Measurements from ENCODE around the gene MAJIN. TPM values are rescaled to one million over a fixed set of nuclear protein-coding genes. Genes with fewer than 3 reads are reported as not detected.

The MAJIN gene
- total and polyA plus RNA-seq, 9 of the 15 experiments (the other 6 are each of a cell fraction or from before 2014, with no cell fraction given), result 0.17 to 0.83 (median 0.24) TPM; not detected in 2

DNA sequence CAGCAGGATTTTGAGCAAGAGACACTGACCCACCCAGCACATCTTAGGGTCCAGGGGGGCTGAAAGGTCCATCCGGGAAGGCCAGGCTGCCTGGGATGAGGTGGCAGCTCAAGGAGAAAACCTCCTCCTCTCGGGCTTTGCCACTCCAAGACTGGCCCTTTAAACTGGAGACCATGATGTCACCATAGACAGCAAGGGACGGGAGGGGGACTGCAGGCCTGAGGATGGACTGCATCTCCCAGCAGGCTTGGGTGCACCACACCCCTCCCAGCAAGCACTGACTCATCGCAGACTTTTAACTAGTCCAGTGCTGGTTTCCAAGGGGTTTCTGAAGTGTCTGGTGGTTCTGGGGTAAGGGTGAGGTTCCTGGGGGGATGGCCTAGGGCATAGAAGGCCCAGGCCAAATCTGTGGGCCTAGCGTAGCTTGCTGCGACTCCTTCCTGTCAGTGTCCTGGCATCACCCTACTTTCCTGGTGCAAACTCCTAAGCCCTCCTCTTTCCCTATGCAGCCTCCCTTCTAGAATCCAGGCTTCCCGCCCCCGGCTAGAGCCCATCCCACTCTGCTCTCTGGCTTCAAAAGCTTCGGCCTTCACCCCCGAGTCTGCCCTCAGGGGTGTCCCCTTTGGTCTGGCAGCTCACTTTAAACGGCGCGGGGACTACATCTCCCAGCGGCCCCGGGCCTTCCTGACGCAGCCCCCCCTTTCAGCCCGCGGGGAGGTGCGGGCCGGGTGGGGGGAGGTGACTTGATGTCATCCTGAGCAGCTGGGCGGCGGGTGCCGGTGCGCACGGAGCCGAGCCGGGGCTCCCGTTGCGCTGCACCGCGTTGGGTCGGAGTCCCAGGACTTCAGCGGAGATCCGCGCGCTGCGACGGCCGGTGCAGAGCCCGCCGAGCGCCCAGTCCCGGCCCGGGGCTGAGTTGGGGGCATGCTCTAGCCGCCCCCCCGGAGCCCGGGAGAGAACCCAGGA, 47.7 kb downstream of the MAJIN start, which contains the start of gene PPP2R5B (continued):
- TF ChIP-seq ZFPM2 (CRISPR knock-in tag; IDR thresholded peaks at IDR 0.05) (no peak), ZNF124 (CRISPR knock-in tag; IDR thresholded peaks at IDR 0.05) (no peak), ADNP (tag; IDR thresholded peaks at IDR 0.05) (no peak), FIP1L1 (IDR thresholded peaks at IDR 0.05; ENCODE audit: low read depth, low read length, poor library complexity, severe bottlenecking) (peak; percentile 76), GTF2F1 (IDR thresholded peaks at IDR 0.05; ENCODE audit: low read depth, low read length) (no peak), SREBF1 (IDR thresholded peaks at IDR 0.05; ENCODE audit: borderline replicate concordance, low read depth, low read length) (no peak), LEF1 (IDR thresholded peaks at IDR 0.05) (no peak), XRCC3 (IDR thresholded peaks at IDR 0.05) (no peak), CSDE1 (IDR thresholded peaks at IDR 0.05) (no peak), ZNF175 (CRISPR knock-in tag; IDR thresholded peaks at IDR 0.05; ENCODE audit: low read depth) (no peak; the same call in 1 of the 2 replicates), TRIM24 (IDR thresholded peaks at IDR 0.05) (0 out of 4 replicates have a peak, but pooled peaks of 1 of the 2 experiments have one; percentile 13), PML (IDR thresholded peaks at IDR 0.05; ENCODE audit: low read length) (peak; percentile 14; the same call in 1 of the 2 replicates), POU5F1 (IDR thresholded peaks at IDR 0.05; ENCODE audit: borderline replicate concordance, low read depth, low read length, partially characterized antibody) (peak; percentile 48), KHSRP (IDR thresholded peaks at IDR 0.05) (peak; percentile 53; the same call in 1 of the 2 replicates), ETV1 (tag; conservative IDR thresholded peaks at IDR 0.05; ENCODE audit: low read depth) (peak; percentile 78), ZNF551 (CRISPR knock-in tag; IDR thresholded peaks at IDR 0.05) (no peak), GATA2 (CRISPR knock-in tag; IDR thresholded peaks at IDR 0.05) (no peak), EP400 (IDR thresholded peaks at IDR 0.05) (no peak; the same call in 1 of the 2 replicates)
- TF ChIP-seq, protein P1, sequence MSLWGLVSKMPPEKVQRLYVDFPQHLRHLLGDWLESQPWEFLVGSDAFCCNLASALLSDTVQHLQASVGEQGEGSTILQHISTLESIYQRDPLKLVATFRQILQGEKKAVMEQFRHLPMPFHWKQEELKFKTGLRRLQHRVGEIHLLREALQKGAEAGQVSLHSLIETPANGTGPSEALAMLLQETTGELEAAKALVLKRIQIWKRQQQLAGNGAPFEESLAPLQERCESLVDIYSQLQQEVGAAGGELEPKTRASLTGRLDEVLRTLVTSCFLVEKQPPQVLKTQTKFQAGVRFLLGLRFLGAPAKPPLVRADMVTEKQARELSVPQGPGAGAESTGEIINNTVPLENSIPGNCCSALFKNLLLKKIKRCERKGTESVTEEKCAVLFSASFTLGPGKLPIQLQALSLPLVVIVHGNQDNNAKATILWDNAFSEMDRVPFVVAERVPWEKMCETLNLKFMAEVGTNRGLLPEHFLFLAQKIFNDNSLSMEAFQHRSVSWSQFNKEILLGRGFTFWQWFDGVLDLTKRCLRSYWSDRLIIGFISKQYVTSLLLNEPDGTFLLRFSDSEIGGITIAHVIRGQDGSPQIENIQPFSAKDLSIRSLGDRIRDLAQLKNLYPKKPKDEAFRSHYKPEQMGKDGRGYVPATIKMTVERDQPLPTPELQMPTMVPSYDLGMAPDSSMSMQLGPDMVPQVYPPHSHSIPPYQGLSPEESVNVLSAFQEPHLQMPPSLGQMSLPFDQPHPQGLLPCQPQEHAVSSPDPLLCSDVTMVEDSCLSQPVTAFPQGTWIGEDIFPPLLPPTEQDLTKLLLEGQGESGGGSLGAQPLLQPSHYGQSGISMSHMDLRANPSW (CRISPR knock-in tag; IDR thresholded peaks at IDR 0.05), result peak; percentile 93; the same call in 1 of the 2 replicates
- TF ChIP-seq, protein P2, sequence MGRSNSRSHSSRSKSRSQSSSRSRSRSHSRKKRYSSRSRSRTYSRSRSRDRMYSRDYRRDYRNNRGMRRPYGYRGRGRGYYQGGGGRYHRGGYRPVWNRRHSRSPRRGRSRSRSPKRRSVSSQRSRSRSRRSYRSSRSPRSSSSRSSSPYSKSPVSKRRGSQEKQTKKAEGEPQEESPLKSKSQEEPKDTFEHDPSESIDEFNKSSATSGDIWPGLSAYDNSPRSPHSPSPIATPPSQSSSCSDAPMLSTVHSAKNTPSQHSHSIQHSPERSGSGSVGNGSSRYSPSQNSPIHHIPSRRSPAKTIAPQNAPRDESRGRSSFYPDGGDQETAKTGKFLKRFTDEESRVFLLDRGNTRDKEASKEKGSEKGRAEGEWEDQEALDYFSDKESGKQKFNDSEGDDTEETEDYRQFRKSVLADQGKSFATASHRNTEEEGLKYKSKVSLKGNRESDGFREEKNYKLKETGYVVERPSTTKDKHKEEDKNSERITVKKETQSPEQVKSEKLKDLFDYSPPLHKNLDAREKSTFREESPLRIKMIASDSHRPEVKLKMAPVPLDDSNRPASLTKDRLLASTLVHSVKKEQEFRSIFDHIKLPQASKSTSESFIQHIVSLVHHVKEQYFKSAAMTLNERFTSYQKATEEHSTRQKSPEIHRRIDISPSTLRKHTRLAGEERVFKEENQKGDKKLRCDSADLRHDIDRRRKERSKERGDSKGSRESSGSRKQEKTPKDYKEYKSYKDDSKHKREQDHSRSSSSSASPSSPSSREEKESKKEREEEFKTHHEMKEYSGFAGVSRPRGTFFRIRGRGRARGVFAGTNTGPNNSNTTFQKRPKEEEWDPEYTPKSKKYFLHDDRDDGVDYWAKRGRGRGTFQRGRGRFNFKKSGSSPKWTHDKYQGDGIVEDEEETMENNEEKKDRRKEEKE (IDR thresholded peaks at IDR 0.05; ENCODE audit: borderline replicate concordance in 1 of 2, control insufficient read depth in 1 of 2, low read depth in 2 of 2, low read length in 1 of 2), result no peak
- TF ChIP-seq, protein P3, sequence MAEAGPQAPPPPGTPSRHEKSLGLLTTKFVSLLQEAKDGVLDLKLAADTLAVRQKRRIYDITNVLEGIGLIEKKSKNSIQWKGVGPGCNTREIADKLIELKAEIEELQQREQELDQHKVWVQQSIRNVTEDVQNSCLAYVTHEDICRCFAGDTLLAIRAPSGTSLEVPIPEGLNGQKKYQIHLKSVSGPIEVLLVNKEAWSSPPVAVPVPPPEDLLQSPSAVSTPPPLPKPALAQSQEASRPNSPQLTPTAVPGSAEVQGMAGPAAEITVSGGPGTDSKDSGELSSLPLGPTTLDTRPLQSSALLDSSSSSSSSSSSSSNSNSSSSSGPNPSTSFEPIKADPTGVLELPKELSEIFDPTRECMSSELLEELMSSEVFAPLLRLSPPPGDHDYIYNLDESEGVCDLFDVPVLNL (CRISPR knock-in tag; IDR thresholded peaks at IDR 0.05; ENCODE audit: low read depth), result no peak; the same call in 1 of the 2 replicates

All from K562 (cell line).